ENCODE results near the gene WNT5B. TPM values are rescaled to one million over a fixed set of nuclear protein-coding genes. Genes with fewer than 3 reads are reported as not detected.

WNT5B gene
- total RNA-seq, 2 experiments from 2014 or later, result not detected

- ATAC-seq (peak; percentile 60), DNase-seq (peak; percentile 91)
- Mint-ChIP-seq H3K36me3 (ENCODE audit: low read depth) (peaks cover 27% of the 10 kb centered on the region), H3K4me1 (ENCODE audit: low read depth) (peaks cover 44% of the 10 kb centered on the region), H3K4me3 (peak overlapping the region; percentile 95), H3K9me3 (no peaks in the 10 kb centered on the region), H3K27me3 (no peaks in the 10 kb centered on the region), H3K27ac (peak overlapping the region; percentile 88)
- CTCF ChIA-PET, result interaction anchor here (1.4 to 3.7 kb wide), 6 partner anchors 9 to 475 kb away, joined by 3 to 33 read pairs (median 18); no protein-coding TSS in a partner anchor
- POLR2A ChIA-PET, result interaction anchor here (0.8 to 2.4 kb wide), 5 partner anchors 9 to 646 kb away, joined by 3 to 27 read pairs (median 4); no protein-coding TSS in a partner anchor
- intact Hi-C loops (cut with micrococcal nuclease), result loop anchor here (5.0 kb wide), 1 partner anchor 60 kb away; no protein-coding TSS in a partner anchor
- TF ChIP-seq CTCF (IDR thresholded peaks at IDR 0.05), result no peak
Measured at GRCh38 chr12:1592444-1593173, 36.4 kb upstream of the WNT5B start.

GRCh38 chr12:1593174-1594005 is 35.6 kb upstream of the WNT5B start:
- H3K4me3 Mint-ChIP-seq, result peak overlapping the region; percentile 95
- H3K9me3 Mint-ChIP-seq, result no peaks in the 10 kb centered on the region
- peak; percentile 12 for ATAC-seq
- peak overlapping the region; percentile 88 for H3K27ac Mint-ChIP-seq
- H3K4me1 Mint-ChIP-seq (ENCODE audit: low read depth), result peaks cover 36% of the 10 kb centered on the region
- TF ChIP-seq CTCF (IDR thresholded peaks at IDR 0.05), result no peak
- intact Hi-C loops (cut with micrococcal nuclease), result loop anchor here (5.0 kb wide), 1 partner anchor 61 kb away; no protein-coding TSS in a partner anchor
- H3K27me3 Mint-ChIP-seq, result no peaks in the 10 kb centered on the region
- POLR2A ChIA-PET, result interaction anchor here (0.8 to 2.4 kb wide), 5 partner anchors 9 to 647 kb away, joined by 3 to 27 read pairs (median 4); no protein-coding TSS in a partner anchor
- CTCF ChIA-PET, result interaction anchor here (1.2 to 3.7 kb wide), 8 partner anchors 9 to 476 kb away, joined by 3 to 33 read pairs (median 8); no protein-coding TSS in a partner anchor
- peaks cover 27% of the 10 kb centered on the region for H3K36me3 Mint-ChIP-seq (ENCODE audit: low read depth)
- peak; percentile 65 for DNase-seq

- H3K9me3 Mint-ChIP-seq, result no peaks in the 10 kb centered on the region
- POLR2A ChIA-PET, result interaction anchor here (2.0 to 2.4 kb wide), 2 partner anchors 9 to 12 kb away, joined by 8 to 27 read pairs; no protein-coding TSS in a partner anchor
- H3K4me1 Mint-ChIP-seq (ENCODE audit: low read depth), result peaks cover 31% of the 10 kb centered on the region
- no peak for TF ChIP-seq CTCF (IDR thresholded peaks at IDR 0.05)
- DNase-seq (no peak), ATAC-seq (no peak)
- H3K27me3 Mint-ChIP-seq, result no peaks in the 10 kb centered on the region
- CTCF ChIA-PET, result interaction anchor here (1.2 to 3.7 kb wide), 7 partner anchors 9 to 476 kb away, joined by 3 to 33 read pairs (median 12); no protein-coding TSS in a partner anchor
- H3K36me3 Mint-ChIP-seq (ENCODE audit: low read depth), result peaks cover 27% of the 10 kb centered on the region
- H3K4me3 Mint-ChIP-seq, result peak overlapping the region; percentile 95
- no peak overlapping the region for H3K27ac Mint-ChIP-seq
- intact Hi-C loops (cut with micrococcal nuclease), result loop anchor here (5.0 kb wide), 1 partner anchor 62 kb away; no protein-coding TSS in a partner anchor
Measured at GRCh38 chr12:1594006-1594260, 35.1 kb upstream of the WNT5B start.

GRCh38 chr12:1594261-1595025 is 34.6 kb upstream of the WNT5B start, which contains the start of gene FBXL14:
FBXL14 (minus strand) TSS chr12:1594581; CDS start chr12:1594066, 515 bp downstream.
- H3K4me3 Mint-ChIP-seq, result peak within 1 kb of the TSS; percentile 95
- H3K27ac Mint-ChIP-seq, result peak within 1 kb of the TSS; percentile 88
- peaks cover 26% of the 10 kb centered on the region for H3K36me3 Mint-ChIP-seq (ENCODE audit: low read depth)
- POLR2A ChIA-PET, result interaction anchor here (0.6 to 2.4 kb wide), 4 partner anchors 8 to 930 kb away, joined by 3 to 27 read pairs (median 6); no protein-coding TSS in a partner anchor
- H3K27me3 Mint-ChIP-seq, result no peaks in the 10 kb centered on the region
- CTCF ChIA-PET, result interaction anchor here (1.2 to 3.7 kb wide), 5 partner anchors 8 to 477 kb away, joined by 4 to 33 read pairs (median 25); no protein-coding TSS in a partner anchor
- peaks cover 29% of the 10 kb centered on the region for H3K4me1 Mint-ChIP-seq (ENCODE audit: low read depth)
- H3K9me3 Mint-ChIP-seq, result no peaks in the 10 kb centered on the region
- intact Hi-C loops (cut with micrococcal nuclease), result loop anchor here (5.0 kb wide), 1 partner anchor 62 kb away; no protein-coding TSS in a partner anchor
- ATAC-seq (peak; percentile 64), DNase-seq (peak; percentile 92)
- no peak for TF ChIP-seq CTCF (IDR thresholded peaks at IDR 0.05)

All from activated CD8-positive, alpha-beta T cell treated with anti-CD3 and anti-CD28 coated beads for 36 hours (primary cell).